Measurements from ENCODE around the gene SLC29A3. TPM values are rescaled to one million over a fixed set of nuclear protein-coding genes. Genes with fewer than 3 reads are reported as not detected.

The SLC29A3 gene
- total and polyA plus RNA-seq, 10 of the 15 experiments (the other 5 are each of a cell fraction or from before 2014, with no cell fraction given), result 1.5 to 4.0 (median 2.7) TPM

DNA sequence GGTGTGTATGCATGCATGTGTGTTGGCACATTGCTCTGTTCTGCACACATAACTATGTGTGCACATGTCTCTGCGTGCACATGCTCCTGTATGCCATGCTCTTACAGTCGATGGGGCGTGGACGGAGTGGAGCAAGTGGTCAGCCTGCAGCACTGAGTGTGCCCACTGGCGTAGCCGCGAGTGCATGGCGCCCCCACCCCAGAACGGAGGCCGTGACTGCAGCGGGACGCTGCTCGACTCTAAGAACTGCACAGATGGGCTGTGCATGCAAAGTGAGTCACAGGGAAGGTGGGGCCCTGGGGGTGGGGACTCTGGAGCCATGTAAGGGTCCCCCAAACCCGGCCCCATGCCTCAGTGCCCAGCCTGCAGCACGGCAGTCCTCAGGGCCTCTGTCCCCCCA, 30.6 kb upstream of the SLC29A3 start:
- POLR2A ChIA-PET, result no interaction called here
- TF ChIP-seq, protein P1, sequence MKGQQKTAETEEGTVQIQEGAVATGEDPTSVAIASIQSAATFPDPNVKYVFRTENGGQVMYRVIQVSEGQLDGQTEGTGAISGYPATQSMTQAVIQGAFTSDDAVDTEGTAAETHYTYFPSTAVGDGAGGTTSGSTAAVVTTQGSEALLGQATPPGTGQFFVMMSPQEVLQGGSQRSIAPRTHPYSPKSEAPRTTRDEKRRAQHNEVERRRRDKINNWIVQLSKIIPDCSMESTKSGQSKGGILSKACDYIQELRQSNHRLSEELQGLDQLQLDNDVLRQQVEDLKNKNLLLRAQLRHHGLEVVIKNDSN (IDR thresholded peaks at IDR 0.05; ENCODE audit: borderline replicate concordance, extremely low read length, insufficient read depth, low read depth, low read length), result no peak
- TF ChIP-seq MEF2B (IDR thresholded peaks at IDR 0.05; ENCODE audit: partially characterized antibody, poor library complexity, severe bottlenecking) (no peak), POU2F2 (IDR thresholded peaks at IDR 0.05; ENCODE audit: borderline replicate concordance, low read depth, low read length) (no peak), ASH2L (IDR thresholded peaks at IDR 0.05; ENCODE audit: borderline replicate concordance, low read depth) (no peak), SMAD1 (IDR thresholded peaks at IDR 0.05; ENCODE audit: low read depth, partially characterized antibody) (no peak), NFYA (IDR thresholded peaks at IDR 0.05; ENCODE audit: borderline replicate concordance, low read depth, low read length) (no peak), RCOR1 (conservative IDR thresholded peaks at IDR 0.05; ENCODE audit: low read depth, low read length) (no peak), CBX3 (IDR thresholded peaks at IDR 0.05; ENCODE audit: borderline replicate concordance, low read depth) (no peak), SMARCA5 (IDR thresholded peaks at IDR 0.05) (no peak), EED (IDR thresholded peaks at IDR 0.05; ENCODE audit: low read depth) (no peak)
- TF ChIP-seq, protein P2, sequence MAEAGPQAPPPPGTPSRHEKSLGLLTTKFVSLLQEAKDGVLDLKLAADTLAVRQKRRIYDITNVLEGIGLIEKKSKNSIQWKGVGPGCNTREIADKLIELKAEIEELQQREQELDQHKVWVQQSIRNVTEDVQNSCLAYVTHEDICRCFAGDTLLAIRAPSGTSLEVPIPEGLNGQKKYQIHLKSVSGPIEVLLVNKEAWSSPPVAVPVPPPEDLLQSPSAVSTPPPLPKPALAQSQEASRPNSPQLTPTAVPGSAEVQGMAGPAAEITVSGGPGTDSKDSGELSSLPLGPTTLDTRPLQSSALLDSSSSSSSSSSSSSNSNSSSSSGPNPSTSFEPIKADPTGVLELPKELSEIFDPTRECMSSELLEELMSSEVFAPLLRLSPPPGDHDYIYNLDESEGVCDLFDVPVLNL (IDR thresholded peaks at IDR 0.05; ENCODE audit: low read depth, low read length), result no peak
- TF ChIP-seq, protein P3, sequence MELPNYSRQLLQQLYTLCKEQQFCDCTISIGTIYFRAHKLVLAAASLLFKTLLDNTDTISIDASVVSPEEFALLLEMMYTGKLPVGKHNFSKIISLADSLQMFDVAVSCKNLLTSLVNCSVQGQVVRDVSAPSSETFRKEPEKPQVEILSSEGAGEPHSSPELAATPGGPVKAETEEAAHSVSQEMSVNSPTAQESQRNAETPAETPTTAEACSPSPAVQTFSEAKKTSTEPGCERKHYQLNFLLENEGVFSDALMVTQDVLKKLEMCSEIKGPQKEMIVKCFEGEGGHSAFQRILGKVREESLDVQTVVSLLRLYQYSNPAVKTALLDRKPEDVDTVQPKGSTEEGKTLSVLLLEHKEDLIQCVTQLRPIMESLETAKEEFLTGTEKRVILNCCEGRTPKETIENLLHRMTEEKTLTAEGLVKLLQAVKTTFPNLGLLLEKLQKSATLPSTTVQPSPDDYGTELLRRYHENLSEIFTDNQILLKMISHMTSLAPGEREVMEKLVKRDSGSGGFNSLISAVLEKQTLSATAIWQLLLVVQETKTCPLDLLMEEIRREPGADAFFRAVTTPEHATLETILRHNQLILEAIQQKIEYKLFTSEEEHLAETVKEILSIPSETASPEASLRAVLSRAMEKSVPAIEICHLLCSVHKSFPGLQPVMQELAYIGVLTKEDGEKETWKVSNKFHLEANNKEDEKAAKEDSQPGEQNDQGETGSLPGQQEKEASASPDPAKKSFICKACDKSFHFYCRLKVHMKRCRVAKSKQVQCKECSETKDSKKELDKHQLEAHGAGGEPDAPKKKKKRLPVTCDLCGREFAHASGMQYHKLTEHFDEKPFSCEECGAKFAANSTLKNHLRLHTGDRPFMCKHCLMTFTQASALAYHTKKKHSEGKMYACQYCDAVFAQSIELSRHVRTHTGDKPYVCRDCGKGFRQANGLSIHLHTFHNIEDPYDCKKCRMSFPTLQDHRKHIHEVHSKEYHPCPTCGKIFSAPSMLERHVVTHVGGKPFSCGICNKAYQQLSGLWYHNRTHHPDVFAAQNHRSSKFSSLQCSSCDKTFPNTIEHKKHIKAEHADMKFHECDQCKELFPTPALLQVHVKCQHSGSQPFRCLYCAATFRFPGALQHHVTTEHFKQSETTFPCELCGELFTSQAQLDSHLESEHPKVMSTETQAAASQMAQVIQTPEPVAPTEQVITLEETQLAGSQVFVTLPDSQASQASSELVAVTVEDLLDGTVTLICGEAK (IDR thresholded peaks at IDR 0.05; ENCODE audit: borderline replicate concordance), result no peak
- TF ChIP-seq, protein P4, sequence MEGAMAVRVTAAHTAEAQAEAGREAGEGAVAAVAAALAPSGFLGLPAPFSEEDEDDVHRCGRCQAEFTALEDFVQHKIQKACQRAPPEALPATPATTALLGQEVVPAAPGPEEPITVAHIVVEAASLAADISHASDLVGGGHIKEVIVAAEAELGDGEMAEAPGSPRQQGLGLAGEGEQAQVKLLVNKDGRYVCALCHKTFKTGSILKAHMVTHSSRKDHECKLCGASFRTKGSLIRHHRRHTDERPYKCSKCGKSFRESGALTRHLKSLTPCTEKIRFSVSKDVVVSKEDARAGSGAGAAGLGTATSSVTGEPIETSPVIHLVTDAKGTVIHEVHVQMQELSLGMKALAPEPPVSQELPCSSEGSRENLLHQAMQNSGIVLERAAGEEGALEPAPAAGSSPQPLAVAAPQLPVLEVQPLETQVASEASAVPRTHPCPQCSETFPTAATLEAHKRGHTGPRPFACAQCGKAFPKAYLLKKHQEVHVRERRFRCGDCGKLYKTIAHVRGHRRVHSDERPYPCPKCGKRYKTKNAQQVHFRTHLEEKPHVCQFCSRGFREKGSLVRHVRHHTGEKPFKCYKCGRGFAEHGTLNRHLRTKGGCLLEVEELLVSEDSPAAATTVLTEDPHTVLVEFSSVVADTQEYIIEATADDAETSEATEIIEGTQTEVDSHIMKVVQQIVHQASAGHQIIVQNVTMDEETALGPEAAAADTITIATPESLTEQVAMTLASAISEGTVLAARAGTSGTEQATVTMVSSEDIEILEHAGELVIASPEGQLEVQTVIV (IDR thresholded peaks at IDR 0.05; ENCODE audit: borderline replicate concordance, partially characterized antibody), result no peak

More for the DNA sequence above, 30.6 kb upstream of the SLC29A3 start:
- Histone ChIP-seq H3K36me3 (ENCODE audit: control insufficient read depth in 2 of 2, insufficient read depth in 2 of 2, low read length in 1 of 2) (no peaks in the 10 kb centered on the region), H3K4me3 (no peak overlapping the region), H3K27ac (ENCODE audit: control insufficient read depth, insufficient read depth) (no peak overlapping the region), H4K20me1 (ENCODE audit: control insufficient read depth, insufficient read depth) (no peaks in the 10 kb centered on the region), H2AFZ (ENCODE audit: control insufficient read depth, low read depth, low read length) (no peak overlapping the region), H3K4me2 (ENCODE audit: control insufficient read depth, insufficient read depth) (no peak overlapping the region), H3K9me3 (replicated peaks; ENCODE audit: control insufficient read depth, insufficient read depth, low read length) (no peaks in the 10 kb centered on the region), H3K79me2 (ENCODE audit: control insufficient read depth, insufficient read depth, low read length) (no peaks in the 10 kb centered on the region), H3K27me3 (replicated peaks in 1 of 2; ENCODE audit: control insufficient read depth in 2 of 2, insufficient read depth in 2 of 2, low read length in 1 of 2) (peaks cover 0 to 2% of the 10 kb centered on the region in 2 experiments; a peak in 1 of 4 replicates), H3K9ac (ENCODE audit: control insufficient read depth, insufficient read depth, low read length) (no peak overlapping the region), H3K4me1 (ENCODE audit: control insufficient read depth, insufficient read depth, low read length) (no peaks in the 10 kb centered on the region)
- RAD21 ChIA-PET (ENCODE audit: unreplicated experiment), result no interaction called here
- in situ Hi-C loops (cut with MboI) (loop anchor here (5.0 kb wide), 1 partner anchor 366 kb away; no protein-coding TSS in a partner anchor), intact Hi-C loops (cut with micrococcal nuclease; ENCODE audit: unreplicated experiment) (no loop called here)
- no peak for FAIRE-seq
- WGBS (ENCODE audit: insufficient coverage, insufficient replicate concordance, low lambda C conversion rate, missing lambda C conversion rate), result 24% methylated on average over 14 of the region's 15 CpGs
- no peak for ATAC-seq
- DNase-seq (ENCODE audit: low read depth, low spot score), result no peak
- CTCF ChIA-PET, result no interaction called here
- SMC1A ChIA-PET (ENCODE audit: uncharacterized antibody, unreplicated experiment), result no interaction called here
- BruUV-seq (replicated peaks), result no TSS peak

All from GM12878 (cell line).